ENCODE results near the gene AADACL2. TPM values are rescaled to one million over a fixed set of nuclear protein-coding genes. Genes with fewer than 3 reads are reported as not detected.

The AADACL2 gene
- total RNA-seq, 1 experiment from 2014 or later: not detected

- no peaks in the 10 kb centered on the region for H3K27me3 ChIP-seq (ENCODE audit: insufficient read depth, low read length)
- Mint-ChIP-seq H3K9me3 (no peaks in the 10 kb centered on the region), H3K4me3 (no peak overlapping the region), H3K27me3 (ENCODE audit: low read depth) (no peaks in the 10 kb centered on the region), H3K27ac (peak overlapping the region in 2 of 3 experiments; percentile 28 to 31; a peak in 1 of 7 replicates), H3K36me3 (ENCODE audit: insufficient read depth in 1 of 3, low read depth in 3 of 3) (no peaks in the 10 kb centered on the region), H3K4me1 (peaks cover 0 to 2% of the 10 kb centered on the region in 2 experiments; a peak in 1 of 4 replicates)
- no peak overlapping the region for H4K91ac ChIP-seq (ENCODE audit: insufficient read length, low read depth, low read length)
- no peak overlapping the region for H2AFZ ChIP-seq (ENCODE audit: low read length)
- H2BK12ac ChIP-seq (ENCODE audit: insufficient read length, low read depth, low read length): no peak overlapping the region
- H3K9ac ChIP-seq (ENCODE audit: extremely low read depth, insufficient read length, low read length): no peak overlapping the region
- no peak overlapping the region for H4K5ac ChIP-seq (ENCODE audit: insufficient read length, low read depth, low read length)
- no peaks in the 10 kb centered on the region for H4K20me1 ChIP-seq (ENCODE audit: control insufficient read depth, insufficient read depth, insufficient read length)
- no peak overlapping the region for H2BK120ac ChIP-seq (ENCODE audit: low read depth, low read length, poor library complexity, severe bottlenecking)
- no peak for DNase-seq
- H2BK20ac ChIP-seq (ENCODE audit: low read depth, low read length, poor library complexity, severe bottlenecking): no peak overlapping the region
- H3K23ac ChIP-seq (ENCODE audit: insufficient read length, low read depth, low read length): no peak overlapping the region
- WGBS (ENCODE audit: extremely low coverage, insufficient read length, low lambda C conversion rate): no CpG with 5 or more reads among the region's 4 CpGs
- H3K56ac ChIP-seq (ENCODE audit: insufficient read length, low read depth, low read length): no peak overlapping the region
- H3K14ac ChIP-seq (ENCODE audit: insufficient read depth, low read length): no peak overlapping the region
- no peak overlapping the region for H4K8ac ChIP-seq (replicated peaks; ENCODE audit: insufficient read length, low read depth, low read length)
- no peaks in the 10 kb centered on the region for H3K79me1 ChIP-seq (ENCODE audit: insufficient read depth, low read depth, low read length, poor library complexity, severe bottlenecking)
- no peak overlapping the region for H2BK5ac ChIP-seq (ENCODE audit: insufficient read length, low read length)
- H3K23me2 ChIP-seq (ENCODE audit: insufficient read length, low read depth, low read length, poor library complexity, severe bottlenecking): no peaks in the 10 kb centered on the region
- H3T11ph ChIP-seq (ENCODE audit: low read length): no peak overlapping the region
- H3K4me1 ChIP-seq (ENCODE audit: insufficient read depth, low read length): no peaks in the 10 kb centered on the region
- H2AK5ac ChIP-seq (ENCODE audit: insufficient read length, low read length): no peak overlapping the region
- no peak for TF ChIP-seq CTCF (conservative IDR thresholded peaks at IDR 0.05)
- no peak overlapping the region for H2BK15ac ChIP-seq (ENCODE audit: low read depth, low read length)
- no peak overlapping the region for H3K4me2 ChIP-seq (ENCODE audit: insufficient read depth, insufficient read length, low read length)
- H3K9me3 ChIP-seq (ENCODE audit: control insufficient read depth, low read depth, low read length): no peaks in the 10 kb centered on the region
- no peak overlapping the region for H3K27ac ChIP-seq (ENCODE audit: insufficient read length, low read depth, low read length)
- no peak overlapping the region for H3K4ac ChIP-seq (ENCODE audit: low read depth, low read length)
- H3K79me2 ChIP-seq (ENCODE audit: insufficient read depth, low read length): no peaks in the 10 kb centered on the region
- H3K18ac ChIP-seq (ENCODE audit: insufficient read length, low read depth, low read length): no peak overlapping the region
Measured at GRCh38 chr3:151775314-151776258, 41.9 kb downstream of the AADACL2 start.
